ENCODE measurements around the gene TCEANC. TPM values are rescaled to one million over a fixed set of nuclear protein-coding genes. Genes with fewer than 3 reads are reported as not detected.
A peak's percentile ranks its signal among the peaks of the same experiment; 100 is the strongest.

The TCEANC gene
- total RNA-seq (2021), result 2.7 and 3.1 TPM in 2 replicates
- long read RNA-seq, partial matches to known transcripts, result 1 of 22 reads
- long read RNA-seq, other reads (novel, unspliced or antisense), result 21 of 22 reads

GRCh38 chrX:13652850-13653693, at the start of gene TCEANC:
Gene TCEANC, plus strand, starts transcription at chrX:13653141. Its CDS starts 9,368 bp downstream, at chrX:13662509.
- WGBS (ENCODE audit: extremely low coverage, insufficient read length, low lambda C conversion rate), result no CpG with 5 or more reads among the region's 54 CpGs
- no peaks in the 10 kb centered on the region for H3K27me3 ChIP-seq (ENCODE audit: insufficient read depth, low read length)
- H2BK12ac ChIP-seq (ENCODE audit: insufficient read length, low read depth, low read length), result no peak within 1 kb of the TSS
- H4K5ac ChIP-seq (ENCODE audit: insufficient read length, low read depth, low read length), result no peak within 1 kb of the TSS
- peaks cover 0 to 19% (median 8%) of the 10 kb centered on the region in 3 experiments; a peak in 3 of 7 replicates for H3K36me3 Mint-ChIP-seq (ENCODE audit: insufficient read depth in 1 of 3, low read depth in 3 of 3)
- TF ChIP-seq CTCF (conservative IDR thresholded peaks at IDR 0.05), result no peak
- H3K18ac ChIP-seq (ENCODE audit: insufficient read length, low read depth, low read length), result no peak within 1 kb of the TSS
- peak within 1 kb of the TSS; percentile 60 for H3K9ac ChIP-seq (ENCODE audit: extremely low read depth, insufficient read length, low read length)
- no peaks in the 10 kb centered on the region for H3K23me2 ChIP-seq (ENCODE audit: insufficient read length, low read depth, low read length, poor library complexity, severe bottlenecking)
- no peak within 1 kb of the TSS for H4K8ac ChIP-seq (replicated peaks; ENCODE audit: insufficient read length, low read depth, low read length)
- H3K14ac ChIP-seq (ENCODE audit: insufficient read depth, low read length), result no peak within 1 kb of the TSS; the same call in 1 of the 2 replicates
- H4K20me1 ChIP-seq (ENCODE audit: control insufficient read depth, insufficient read depth, insufficient read length), result no peaks in the 10 kb centered on the region
- peak within 1 kb of the TSS in 2 of 3 experiments; percentile 61 to 63; a peak in 1 of 7 replicates for H3K27ac Mint-ChIP-seq
- H3K9me3 ChIP-seq (ENCODE audit: control insufficient read depth, low read depth, low read length), result no peaks in the 10 kb centered on the region
- peak; percentile 95 for DNase-seq
- no peak within 1 kb of the TSS for H2BK120ac ChIP-seq (ENCODE audit: low read depth, low read length, poor library complexity, severe bottlenecking)
- H3K27me3 Mint-ChIP-seq (ENCODE audit: low read depth), result no peaks in the 10 kb centered on the region; the same call in 1 of the 2 replicates
- H3K23ac ChIP-seq (ENCODE audit: insufficient read length, low read depth, low read length), result no peak within 1 kb of the TSS
- peak within 1 kb of the TSS; percentile 78 to 85 for H3K4me3 Mint-ChIP-seq
- peak within 1 kb of the TSS; percentile 22 for H3K27ac ChIP-seq (ENCODE audit: insufficient read length, low read depth, low read length)
- H2AK5ac ChIP-seq (ENCODE audit: insufficient read length, low read length), result no peak within 1 kb of the TSS
- no peak within 1 kb of the TSS for H3K56ac ChIP-seq (ENCODE audit: insufficient read length, low read depth, low read length)
- H2BK5ac ChIP-seq (ENCODE audit: insufficient read length, low read length), result no peak within 1 kb of the TSS
- no peaks in the 10 kb centered on the region for H3K79me1 ChIP-seq (ENCODE audit: insufficient read depth, low read depth, low read length, poor library complexity, severe bottlenecking)
- H3K4me2 ChIP-seq (ENCODE audit: insufficient read depth, insufficient read length, low read length), result peak within 1 kb of the TSS; percentile 79
- H2BK15ac ChIP-seq (ENCODE audit: low read depth, low read length), result no peak within 1 kb of the TSS
- H2AFZ ChIP-seq (ENCODE audit: low read length), result no peak within 1 kb of the TSS
- no peak within 1 kb of the TSS for H2BK20ac ChIP-seq (ENCODE audit: low read depth, low read length, poor library complexity, severe bottlenecking)
- H3T11ph ChIP-seq (ENCODE audit: low read length), result no peak within 1 kb of the TSS
- no peak within 1 kb of the TSS for H4K91ac ChIP-seq (ENCODE audit: insufficient read length, low read depth, low read length)
- H3K4ac ChIP-seq (ENCODE audit: low read depth, low read length), result no peak within 1 kb of the TSS
- no peaks in the 10 kb centered on the region; the same call in 1 of the 2 replicates for H3K4me1 ChIP-seq (ENCODE audit: insufficient read depth, low read length)
- H3K79me2 ChIP-seq (ENCODE audit: insufficient read depth, low read length), result no peaks in the 10 kb centered on the region
- 0 out of 4 replicates have a peak, but pooled peaks cover 2 to 4% of the 10 kb centered on the region in 2 experiments for H3K4me1 Mint-ChIP-seq
- peaks cover 30 to 50% of the 10 kb centered on the region in 2 experiments for H3K9me3 Mint-ChIP-seq

All from H9 (cell line).